Suprapubic skin (tissue), 3 donors: ENCODE results near the gene RBM39.

Source experiments
- EP300 ChIP-seq: sonication (generic); formaldehyde crosslinking; IDR thresholded peaks from one replicate; pipeline ENCODE4 v1.6.1; 2017; ENCODE audit warnings: antibody characterized with exemption
- POLR2A ChIP-seq, 2 donors: fragments of 450-650 bp; IDR thresholded peaks; one replicate each; pipeline ENCODE4 v1.6.1; 2017; ENCODE audit warnings: antibody characterized with exemption in 2 of 2, mild to moderate bottlenecking in 2 of 2, moderate library complexity in 2 of 2
- TF ChIP-seq, protein P1 (sequence below), 2 donors: fragments of 200-600 bp in 1 of 2; fragments of 450-650 bp in 1 of 2; sonication (generic) in 1 of 2; IDR thresholded peaks; one replicate each; pipeline ENCODE4 v1.5.1; 2016 to 2019; ENCODE audit warnings: antibody characterized with exemption in 2 of 2, mild to moderate bottlenecking in 1 of 2, moderate library complexity in 1 of 2

DNA sequence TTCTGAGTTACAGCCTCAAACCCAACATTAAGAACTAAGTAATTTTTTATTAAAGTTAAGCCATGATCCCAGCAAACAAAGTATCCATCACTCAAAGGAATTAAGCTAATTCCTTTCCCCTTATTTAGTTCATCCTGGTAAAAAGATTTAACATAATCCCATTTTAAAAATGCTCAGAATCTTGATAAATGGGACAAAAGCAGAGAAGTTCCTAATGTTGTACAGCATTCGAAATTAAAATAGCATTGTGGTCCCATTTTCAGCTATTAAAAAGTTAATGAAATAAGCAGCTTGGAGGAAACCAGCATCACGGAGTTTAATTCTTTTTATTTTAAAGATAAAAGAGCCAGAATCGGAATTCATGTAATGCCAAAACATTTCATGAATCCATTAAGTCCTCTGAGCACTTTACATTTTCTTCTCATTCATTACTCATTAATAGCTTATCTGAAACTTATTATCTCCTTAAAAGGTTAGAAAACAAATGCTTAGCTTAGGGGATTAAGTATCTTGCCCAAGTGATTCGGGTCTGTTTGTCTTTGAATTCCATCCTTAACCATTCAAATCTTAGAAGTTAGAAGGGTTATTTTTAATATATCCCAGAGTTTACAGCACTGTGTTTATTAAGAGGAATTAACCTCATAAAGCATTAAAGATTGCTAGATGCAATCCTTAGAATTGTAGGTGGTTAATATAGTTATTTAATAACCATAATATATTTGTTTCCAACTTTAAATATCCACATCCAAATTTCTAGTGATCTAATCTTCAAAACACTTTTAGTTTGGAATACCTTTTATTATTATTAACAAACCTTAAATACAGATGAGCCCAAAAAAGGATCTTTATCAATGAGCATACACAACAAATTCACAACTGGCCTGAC is 11.2 kb downstream of the RBM39 start:
- TF ChIP-seq, protein P1, sequence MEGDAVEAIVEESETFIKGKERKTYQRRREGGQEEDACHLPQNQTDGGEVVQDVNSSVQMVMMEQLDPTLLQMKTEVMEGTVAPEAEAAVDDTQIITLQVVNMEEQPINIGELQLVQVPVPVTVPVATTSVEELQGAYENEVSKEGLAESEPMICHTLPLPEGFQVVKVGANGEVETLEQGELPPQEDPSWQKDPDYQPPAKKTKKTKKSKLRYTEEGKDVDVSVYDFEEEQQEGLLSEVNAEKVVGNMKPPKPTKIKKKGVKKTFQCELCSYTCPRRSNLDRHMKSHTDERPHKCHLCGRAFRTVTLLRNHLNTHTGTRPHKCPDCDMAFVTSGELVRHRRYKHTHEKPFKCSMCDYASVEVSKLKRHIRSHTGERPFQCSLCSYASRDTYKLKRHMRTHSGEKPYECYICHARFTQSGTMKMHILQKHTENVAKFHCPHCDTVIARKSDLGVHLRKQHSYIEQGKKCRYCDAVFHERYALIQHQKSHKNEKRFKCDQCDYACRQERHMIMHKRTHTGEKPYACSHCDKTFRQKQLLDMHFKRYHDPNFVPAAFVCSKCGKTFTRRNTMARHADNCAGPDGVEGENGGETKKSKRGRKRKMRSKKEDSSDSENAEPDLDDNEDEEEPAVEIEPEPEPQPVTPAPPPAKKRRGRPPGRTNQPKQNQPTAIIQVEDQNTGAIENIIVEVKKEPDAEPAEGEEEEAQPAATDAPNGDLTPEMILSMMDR (IDR thresholded peaks at IDR 0.05) = no peak
- TF ChIP-seq POLR2A (IDR thresholded peaks at IDR 0.05) = no peak
- no peak for TF ChIP-seq EP300
